Measurements from ENCODE around the gene PHLPP1. TPM values are rescaled to one million over a fixed set of nuclear protein-coding genes. Genes with fewer than 3 reads are reported as not detected.
A peak's percentile ranks its signal among the peaks of the same experiment; 100 is the strongest.

The PHLPP1 gene
- total and polyA plus RNA-seq, 2 of the 13 experiments (the other 11 are each of a cell fraction or from before 2014, with no cell fraction given), result 9.8 to 18.5 TPM

DNA sequence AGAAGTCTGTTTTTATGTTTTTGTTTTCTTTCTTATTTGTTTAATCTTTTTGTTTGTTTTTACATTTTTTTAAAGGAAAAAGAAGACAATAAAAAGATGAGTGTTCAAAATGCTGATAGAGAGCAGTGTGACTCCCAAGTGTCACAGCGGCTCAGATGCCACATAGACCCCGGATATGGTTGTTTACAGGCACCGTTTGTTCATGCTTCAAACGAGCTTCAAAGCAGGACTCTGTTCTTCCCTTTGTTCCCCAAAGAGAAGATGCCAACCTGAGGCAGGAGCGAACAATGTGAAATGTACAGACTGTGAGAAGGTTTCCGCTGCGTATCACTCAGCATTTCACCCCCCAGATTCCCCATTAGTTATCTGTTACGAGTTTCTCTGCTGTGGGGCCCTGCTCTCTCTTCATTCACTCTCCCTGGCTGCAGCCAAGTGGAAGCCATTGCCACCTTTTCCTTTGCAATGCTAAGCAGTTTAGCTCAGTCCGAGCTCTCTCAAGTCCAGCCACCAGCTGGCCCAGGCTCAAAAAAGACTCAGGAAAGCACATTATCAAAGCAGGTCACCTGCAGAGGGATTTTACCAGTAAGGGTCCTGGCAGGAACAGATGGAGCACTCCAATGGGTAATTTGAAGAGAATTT lies 36.4 kb upstream of the PHLPP1 start (continued):
- TF ChIP-seq SOX6 (IDR thresholded peaks at IDR 0.05), result no peak
- peak; percentile 49; the same call in 1 of the 2 replicates for TF ChIP-seq SOX6 (CRISPR knock-in tag; IDR thresholded peaks at IDR 0.05)
- TF ChIP-seq SOX13 (IDR thresholded peaks at IDR 0.05), result no peak; the same call in 1 of the 2 replicates
- peak in 1 of 2 experiments; percentile 68; a peak in 1 of 4 replicates for TF ChIP-seq SOX13 (CRISPR knock-in tag; conservative IDR thresholded peaks at IDR 0.05 in 1 of 2, IDR thresholded peaks at IDR 0.05 in 1 of 2)
- no peak for TF ChIP-seq KDM4B (CRISPR knock-in tag; IDR thresholded peaks at IDR 0.05)
- TF ChIP-seq EP300 (IDR thresholded peaks at IDR 0.05; ENCODE audit: low read depth in 2 of 2, low read length in 2 of 2), result peak in 1 of 2 experiments; percentile 30; a peak in 1 of 4 replicates
- TF ChIP-seq EP300 (CRISPR knock-in tag; IDR thresholded peaks at IDR 0.05; ENCODE audit: borderline replicate concordance), result no peak
- no peak for TF ChIP-seq XRCC5 (optimal IDR thresholded peaks at IDR 0.05; ENCODE audit: low read length)
- TF ChIP-seq PCBP1 (IDR thresholded peaks at IDR 0.05; ENCODE audit: borderline replicate concordance, low read depth, low read length), result no peak
- TF ChIP-seq SIN3A (IDR thresholded peaks at IDR 0.05; ENCODE audit: borderline replicate concordance, low read depth, low read length), result no peak
- TF ChIP-seq, protein P1, sequence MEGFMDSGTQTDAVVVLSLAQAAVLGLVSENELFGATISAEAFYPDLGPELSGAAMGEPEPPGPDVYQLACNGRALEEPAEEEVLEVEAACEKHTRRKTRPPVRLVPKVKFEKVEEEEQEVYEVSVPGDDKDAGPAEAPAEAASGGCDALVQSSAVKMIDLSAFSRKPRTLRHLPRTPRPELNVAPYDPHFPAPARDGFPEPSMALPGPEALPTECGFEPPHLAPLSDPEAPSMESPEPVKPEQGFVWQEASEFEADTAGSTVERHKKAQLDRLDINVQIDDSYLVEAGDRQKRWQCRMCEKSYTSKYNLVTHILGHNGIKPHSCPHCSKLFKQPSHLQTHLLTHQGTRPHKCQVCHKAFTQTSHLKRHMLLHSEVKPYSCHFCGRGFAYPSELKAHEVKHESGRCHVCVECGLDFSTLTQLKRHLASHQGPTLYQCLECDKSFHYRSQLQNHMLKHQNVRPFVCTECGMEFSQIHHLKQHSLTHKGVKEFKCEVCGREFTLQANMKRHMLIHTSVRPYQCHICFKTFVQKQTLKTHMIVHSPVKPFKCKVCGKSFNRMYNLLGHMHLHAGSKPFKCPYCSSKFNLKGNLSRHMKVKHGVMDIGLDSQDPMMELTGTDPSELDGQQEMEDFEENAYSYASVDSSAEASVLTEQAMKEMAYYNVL (CRISPR knock-in tag; IDR thresholded peaks at IDR 0.05; ENCODE audit: borderline replicate concordance), result 0 out of 2 replicates have a peak, but pooled peaks have one; percentile 21
- TF ChIP-seq, protein P2, sequence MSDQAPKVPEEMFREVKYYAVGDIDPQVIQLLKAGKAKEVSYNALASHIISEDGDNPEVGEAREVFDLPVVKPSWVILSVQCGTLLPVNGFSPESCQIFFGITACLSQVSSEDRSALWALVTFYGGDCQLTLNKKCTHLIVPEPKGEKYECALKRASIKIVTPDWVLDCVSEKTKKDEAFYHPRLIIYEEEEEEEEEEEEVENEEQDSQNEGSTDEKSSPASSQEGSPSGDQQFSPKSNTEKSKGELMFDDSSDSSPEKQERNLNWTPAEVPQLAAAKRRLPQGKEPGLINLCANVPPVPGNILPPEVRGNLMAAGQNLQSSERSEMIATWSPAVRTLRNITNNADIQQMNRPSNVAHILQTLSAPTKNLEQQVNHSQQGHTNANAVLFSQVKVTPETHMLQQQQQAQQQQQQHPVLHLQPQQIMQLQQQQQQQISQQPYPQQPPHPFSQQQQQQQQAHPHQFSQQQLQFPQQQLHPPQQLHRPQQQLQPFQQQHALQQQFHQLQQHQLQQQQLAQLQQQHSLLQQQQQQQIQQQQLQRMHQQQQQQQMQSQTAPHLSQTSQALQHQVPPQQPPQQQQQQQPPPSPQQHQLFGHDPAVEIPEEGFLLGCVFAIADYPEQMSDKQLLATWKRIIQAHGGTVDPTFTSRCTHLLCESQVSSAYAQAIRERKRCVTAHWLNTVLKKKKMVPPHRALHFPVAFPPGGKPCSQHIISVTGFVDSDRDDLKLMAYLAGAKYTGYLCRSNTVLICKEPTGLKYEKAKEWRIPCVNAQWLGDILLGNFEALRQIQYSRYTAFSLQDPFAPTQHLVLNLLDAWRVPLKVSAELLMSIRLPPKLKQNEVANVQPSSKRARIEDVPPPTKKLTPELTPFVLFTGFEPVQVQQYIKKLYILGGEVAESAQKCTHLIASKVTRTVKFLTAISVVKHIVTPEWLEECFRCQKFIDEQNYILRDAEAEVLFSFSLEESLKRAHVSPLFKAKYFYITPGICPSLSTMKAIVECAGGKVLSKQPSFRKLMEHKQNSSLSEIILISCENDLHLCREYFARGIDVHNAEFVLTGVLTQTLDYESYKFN (CRISPR knock-in tag; conservative IDR thresholded peaks at IDR 0.05), result peak; percentile 45; the same call in 1 of the 2 replicates
- no peak for TF ChIP-seq ZNF75D (CRISPR knock-in tag; IDR thresholded peaks at IDR 0.05; ENCODE audit: borderline replicate concordance)
- TF ChIP-seq ZBTB3 (CRISPR knock-in tag; IDR thresholded peaks at IDR 0.05; ENCODE audit: borderline replicate concordance, low read depth), result no peak
- TF ChIP-seq SOX5 (CRISPR knock-in tag; IDR thresholded peaks at IDR 0.05; ENCODE audit: borderline replicate concordance), result peak; percentile 90
- TF ChIP-seq SSRP1 (CRISPR knock-in tag; IDR thresholded peaks at IDR 0.05), result no peak
- TF ChIP-seq, protein P3, sequence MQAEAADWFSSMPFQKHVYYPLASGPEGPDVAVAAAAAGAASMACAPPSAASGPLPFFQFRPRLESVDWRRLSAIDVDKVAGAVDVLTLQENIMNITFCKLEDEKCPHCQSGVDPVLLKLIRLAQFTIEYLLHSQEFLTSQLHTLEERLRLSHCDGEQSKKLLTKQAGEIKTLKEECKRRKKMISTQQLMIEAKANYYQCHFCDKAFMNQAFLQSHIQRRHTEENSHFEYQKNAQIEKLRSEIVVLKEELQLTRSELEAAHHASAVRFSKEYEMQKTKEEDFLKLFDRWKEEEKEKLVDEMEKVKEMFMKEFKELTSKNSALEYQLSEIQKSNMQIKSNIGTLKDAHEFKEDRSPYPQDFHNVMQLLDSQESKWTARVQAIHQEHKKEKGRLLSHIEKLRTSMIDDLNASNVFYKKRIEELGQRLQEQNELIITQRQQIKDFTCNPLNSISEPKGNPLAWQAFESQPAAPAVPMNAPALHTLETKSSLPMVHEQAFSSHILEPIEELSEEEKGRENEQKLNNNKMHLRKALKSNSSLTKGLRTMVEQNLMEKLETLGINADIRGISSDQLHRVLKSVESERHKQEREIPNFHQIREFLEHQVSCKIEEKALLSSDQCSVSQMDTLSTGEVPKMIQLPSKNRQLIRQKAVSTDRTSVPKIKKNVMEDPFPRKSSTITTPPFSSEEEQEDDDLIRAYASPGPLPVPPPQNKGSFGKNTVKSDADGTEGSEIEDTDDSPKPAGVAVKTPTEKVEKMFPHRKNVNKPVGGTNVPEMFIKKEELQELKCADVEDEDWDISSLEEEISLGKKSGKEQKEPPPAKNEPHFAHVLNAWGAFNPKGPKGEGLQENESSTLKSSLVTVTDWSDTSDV (CRISPR knock-in tag; IDR thresholded peaks at IDR 0.05), result no peak
- no peak for TF ChIP-seq ZNF367 (CRISPR knock-in tag; IDR thresholded peaks at IDR 0.05; ENCODE audit: borderline replicate concordance)
- TF ChIP-seq FOXO1 (CRISPR knock-in tag; IDR thresholded peaks at IDR 0.05), result peak; percentile 22; the same call in 1 of the 2 replicates
- peak; percentile 30; the same call in 1 of the 2 replicates for TF ChIP-seq MED1 (CRISPR knock-in tag; IDR thresholded peaks at IDR 0.05)
- TF ChIP-seq FOXP1 (IDR thresholded peaks at IDR 0.05), result no peak
- TF ChIP-seq FOXP1 (CRISPR knock-in tag; IDR thresholded peaks at IDR 0.05), result peak; percentile 46
